Uterus (tissue), 2 donors: Measurements from ENCODE around the gene MIPEP.

Experiments
- POLR2A ChIP-seq, 2 donors: fragments of 450-650 bp; IDR thresholded peaks; one replicate each; pipeline ENCODE4 v1.6.1; 2016; ENCODE audit warnings: antibody characterized with exemption in 2 of 2, mild to moderate bottlenecking in 1 of 2, moderate library complexity in 1 of 2
- TF ChIP-seq, protein P1 (sequence below), 4 experiments: fragments of 200-600 bp in 2 of 4; fragments of 450-650 bp in 2 of 4; sonication (generic) in 2 of 4; IDR thresholded peaks; one replicate each; pipeline ENCODE4 v1.5.1; 2016 to 2019; ENCODE audit warnings: antibody characterized with exemption in 4 of 4, mild to moderate bottlenecking in 2 of 4, moderate library complexity in 1 of 4

DNA sequence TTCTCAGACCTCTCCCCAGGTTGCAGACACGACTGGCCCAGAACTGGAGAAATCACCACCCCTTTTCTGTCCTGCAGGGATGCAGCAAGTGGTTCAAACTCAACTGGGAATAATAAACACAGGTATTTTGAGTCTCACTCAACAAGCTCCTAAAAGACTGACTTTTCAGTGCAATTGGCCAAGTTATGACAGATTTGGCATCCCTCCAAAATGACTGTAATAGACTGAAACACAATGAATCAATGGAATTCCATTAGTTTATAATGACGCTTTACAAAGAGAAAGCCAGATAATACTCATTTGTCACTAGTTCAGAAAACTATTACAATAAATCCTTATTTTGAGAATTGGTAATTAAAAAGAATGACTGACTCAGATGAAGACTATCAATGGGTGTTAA lies 38.1 kb downstream of the MIPEP start:
- TF ChIP-seq, protein P1, sequence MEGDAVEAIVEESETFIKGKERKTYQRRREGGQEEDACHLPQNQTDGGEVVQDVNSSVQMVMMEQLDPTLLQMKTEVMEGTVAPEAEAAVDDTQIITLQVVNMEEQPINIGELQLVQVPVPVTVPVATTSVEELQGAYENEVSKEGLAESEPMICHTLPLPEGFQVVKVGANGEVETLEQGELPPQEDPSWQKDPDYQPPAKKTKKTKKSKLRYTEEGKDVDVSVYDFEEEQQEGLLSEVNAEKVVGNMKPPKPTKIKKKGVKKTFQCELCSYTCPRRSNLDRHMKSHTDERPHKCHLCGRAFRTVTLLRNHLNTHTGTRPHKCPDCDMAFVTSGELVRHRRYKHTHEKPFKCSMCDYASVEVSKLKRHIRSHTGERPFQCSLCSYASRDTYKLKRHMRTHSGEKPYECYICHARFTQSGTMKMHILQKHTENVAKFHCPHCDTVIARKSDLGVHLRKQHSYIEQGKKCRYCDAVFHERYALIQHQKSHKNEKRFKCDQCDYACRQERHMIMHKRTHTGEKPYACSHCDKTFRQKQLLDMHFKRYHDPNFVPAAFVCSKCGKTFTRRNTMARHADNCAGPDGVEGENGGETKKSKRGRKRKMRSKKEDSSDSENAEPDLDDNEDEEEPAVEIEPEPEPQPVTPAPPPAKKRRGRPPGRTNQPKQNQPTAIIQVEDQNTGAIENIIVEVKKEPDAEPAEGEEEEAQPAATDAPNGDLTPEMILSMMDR (IDR thresholded peaks at IDR 0.05): no peak
- TF ChIP-seq POLR2A (IDR thresholded peaks at IDR 0.05): no peak
